ENCODE data around the gene ZNF587B.
A peak's percentile ranks its signal among the peaks of the same experiment; 100 is the strongest.
"Not testable (repeated sequence)": the region's sequence is repeated elsewhere in the genome, so short reads cannot be mapped to it uniquely, and the experiment has no call there.

Gene ZNF587B

GRCh38 chr19:57819475-57820148 is 10.5 kb upstream of the ZNF587B start:
- peak; percentile 90 for DNase-seq

DNA sequence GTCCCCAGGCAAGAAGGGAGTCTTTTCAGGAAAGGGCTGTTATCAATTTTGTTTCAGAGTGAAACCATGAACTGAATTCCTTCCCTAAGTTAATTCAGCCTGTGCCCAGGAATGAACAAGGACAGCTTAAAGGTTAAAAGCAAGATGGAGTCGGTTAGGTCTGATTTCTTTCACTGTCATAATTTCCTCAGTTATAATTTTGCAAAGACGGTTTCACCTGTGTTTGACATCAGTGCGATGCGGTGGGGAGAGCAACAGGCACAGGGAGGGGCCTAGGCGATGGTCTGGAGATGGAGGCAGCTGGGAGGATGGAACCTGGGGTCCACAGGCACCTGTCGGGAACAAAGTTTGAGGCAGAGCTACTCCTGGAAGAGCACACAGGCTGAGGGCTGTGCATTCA is 9.5 kb upstream of the ZNF587B start:
- DNase-seq = no peak

- not testable (repeated sequence) for DNase-seq
Measured at GRCh38 chr19:57821095-57821494, 9.0 kb upstream of the ZNF587B start.

- DNase-seq = not testable (repeated sequence)
Measured at GRCh38 chr19:57821501-57821900, 8.6 kb upstream of the ZNF587B start.

DNA sequence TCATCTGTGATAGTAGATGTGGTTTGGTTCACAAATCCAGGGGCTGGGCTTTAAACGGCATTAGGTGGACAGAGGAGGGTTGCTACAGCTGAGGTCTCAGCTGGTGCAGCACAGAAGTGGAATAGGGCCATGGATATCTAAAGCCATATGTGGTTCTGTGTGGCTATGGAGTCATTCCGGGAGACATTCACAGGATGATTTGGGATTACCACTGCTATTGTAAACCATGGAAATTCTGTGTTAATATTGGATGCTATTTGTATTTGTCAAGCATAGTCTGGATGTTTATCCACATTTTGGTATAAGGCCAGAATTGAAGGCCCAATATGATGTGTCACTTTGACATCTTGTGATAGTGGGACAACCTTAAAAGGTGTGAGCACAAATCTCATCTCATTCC is 6.9 kb upstream of the ZNF587B start:
- DNase-seq = not testable (repeated sequence)

GRCh38 chr19:57823608-57824007 is 6.5 kb upstream of the ZNF587B start:
- DNase-seq = not testable (repeated sequence)

- DNase-seq = no peak
Measured at GRCh38 chr19:57825511-57825910, 4.6 kb upstream of the ZNF587B start.

DNA sequence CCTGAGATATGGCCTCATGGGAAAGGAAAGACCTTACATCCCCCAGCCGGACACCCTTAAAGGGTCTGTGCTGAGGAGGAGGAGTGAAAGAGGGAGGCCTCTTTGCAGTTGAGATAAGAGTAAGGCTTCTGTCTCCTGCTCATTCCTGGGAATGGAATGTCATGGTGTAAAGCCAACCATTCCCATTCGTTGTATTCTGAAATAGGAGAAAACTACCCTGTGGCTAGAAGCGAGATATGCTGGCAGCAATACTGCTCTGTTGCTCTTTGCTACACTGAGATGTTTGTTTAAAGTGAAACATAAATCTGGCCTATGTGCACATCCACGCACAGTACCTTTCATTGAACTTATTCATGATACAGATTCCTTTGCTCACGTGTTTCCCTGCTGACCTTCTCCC is 783 bp upstream of the ZNF587B start:
- no peak for DNase-seq

DNA sequence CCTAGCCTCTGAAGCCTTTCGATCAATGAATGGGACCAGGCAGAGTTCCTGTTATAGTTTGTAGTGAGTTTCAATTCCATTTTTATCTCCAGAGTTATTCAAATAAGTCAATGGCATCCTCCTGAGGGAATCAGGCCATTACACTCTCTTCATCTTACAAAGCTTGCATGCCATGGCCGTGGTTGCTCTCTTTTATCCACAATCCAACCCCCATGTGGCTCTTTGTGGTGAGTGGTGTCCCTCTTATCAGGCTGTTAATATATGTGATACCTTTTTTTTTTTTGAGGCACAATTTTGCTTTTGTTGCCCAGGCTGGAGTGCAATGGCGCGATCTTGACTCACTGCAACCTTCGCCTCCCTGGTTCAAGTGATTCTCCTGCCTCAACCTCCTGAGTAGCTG is 6.9 kb downstream of the ZNF587B start:
- DNase-seq = not testable (repeated sequence)

DNA sequence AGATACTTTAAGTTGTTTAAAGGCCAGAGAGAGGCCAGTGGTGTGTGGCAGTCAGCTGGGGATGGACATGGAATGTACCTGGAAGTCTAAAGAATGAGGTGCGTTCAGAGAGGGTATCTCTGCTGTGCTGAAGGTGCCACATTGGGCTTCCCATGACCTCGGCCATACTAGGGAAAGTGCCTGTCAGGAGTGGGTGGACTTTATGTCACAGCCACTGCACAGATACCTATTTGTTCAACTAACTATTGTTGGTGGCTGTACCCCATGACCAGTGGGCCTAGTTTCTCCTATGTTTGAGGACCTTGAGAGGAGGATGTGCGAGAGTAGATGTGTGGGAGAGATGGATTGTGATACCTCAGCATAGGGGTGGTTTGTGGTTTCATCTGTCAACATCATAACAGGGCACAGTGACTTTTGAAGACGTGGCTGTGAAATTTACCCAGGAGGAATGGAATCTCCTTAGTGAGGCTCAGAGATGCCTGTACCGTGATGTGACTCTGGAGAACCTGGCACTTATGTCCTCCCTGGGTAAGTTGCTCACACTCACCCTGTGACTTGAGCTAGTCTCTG is 8.6 kb downstream of the ZNF587B start:
- not testable (repeated sequence) for DNase-seq

GRCh38 chr19:57841122-57841763 is 11.1 kb downstream of the ZNF587B start:
- no peak for DNase-seq

DNA sequence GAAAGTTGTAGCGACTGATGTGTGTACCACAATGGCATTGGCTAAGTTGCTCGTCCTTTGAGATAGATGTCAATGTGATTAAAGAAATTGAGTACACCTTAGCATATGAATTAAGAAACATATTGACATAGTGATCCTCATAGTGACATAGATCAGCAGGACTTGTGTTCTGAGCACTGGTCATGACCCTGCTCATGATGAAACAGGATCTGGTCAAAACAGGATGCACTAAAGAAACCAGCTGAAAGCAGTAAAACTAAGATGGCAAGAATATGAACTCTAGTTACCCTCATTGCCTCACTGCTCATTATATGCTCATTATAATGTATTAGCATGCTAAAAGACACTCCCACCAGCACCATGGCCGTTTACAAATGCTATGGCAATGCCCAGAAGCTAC is 17.1 kb downstream of the ZNF587B start:
- not testable (repeated sequence) for DNase-seq

DNA sequence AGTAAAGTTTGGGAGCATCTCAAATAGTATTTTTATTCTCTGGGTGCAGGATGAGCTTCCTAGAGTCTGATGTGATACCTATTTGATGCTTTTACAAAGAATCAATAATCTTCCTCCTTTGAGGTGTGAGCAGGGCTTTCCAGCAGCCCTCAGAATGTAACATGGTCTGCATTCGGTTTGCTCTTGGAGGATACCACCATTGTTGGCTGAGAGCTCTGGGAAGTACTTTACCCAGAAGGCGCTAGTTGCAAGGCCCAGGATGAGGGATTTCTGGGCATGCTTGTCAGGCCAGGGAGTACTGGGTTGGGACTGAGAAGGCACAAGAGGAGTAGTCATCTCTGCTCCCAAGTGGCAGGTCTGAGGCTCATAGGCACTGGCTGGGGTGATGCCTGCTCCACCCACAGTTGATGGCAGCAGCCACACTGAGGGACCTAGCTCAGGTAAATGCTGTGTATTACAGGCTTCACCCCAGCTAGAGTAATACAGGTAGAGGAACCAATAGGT is 19.1 kb downstream of the ZNF587B start:
- not testable (repeated sequence) for DNase-seq

DNA sequence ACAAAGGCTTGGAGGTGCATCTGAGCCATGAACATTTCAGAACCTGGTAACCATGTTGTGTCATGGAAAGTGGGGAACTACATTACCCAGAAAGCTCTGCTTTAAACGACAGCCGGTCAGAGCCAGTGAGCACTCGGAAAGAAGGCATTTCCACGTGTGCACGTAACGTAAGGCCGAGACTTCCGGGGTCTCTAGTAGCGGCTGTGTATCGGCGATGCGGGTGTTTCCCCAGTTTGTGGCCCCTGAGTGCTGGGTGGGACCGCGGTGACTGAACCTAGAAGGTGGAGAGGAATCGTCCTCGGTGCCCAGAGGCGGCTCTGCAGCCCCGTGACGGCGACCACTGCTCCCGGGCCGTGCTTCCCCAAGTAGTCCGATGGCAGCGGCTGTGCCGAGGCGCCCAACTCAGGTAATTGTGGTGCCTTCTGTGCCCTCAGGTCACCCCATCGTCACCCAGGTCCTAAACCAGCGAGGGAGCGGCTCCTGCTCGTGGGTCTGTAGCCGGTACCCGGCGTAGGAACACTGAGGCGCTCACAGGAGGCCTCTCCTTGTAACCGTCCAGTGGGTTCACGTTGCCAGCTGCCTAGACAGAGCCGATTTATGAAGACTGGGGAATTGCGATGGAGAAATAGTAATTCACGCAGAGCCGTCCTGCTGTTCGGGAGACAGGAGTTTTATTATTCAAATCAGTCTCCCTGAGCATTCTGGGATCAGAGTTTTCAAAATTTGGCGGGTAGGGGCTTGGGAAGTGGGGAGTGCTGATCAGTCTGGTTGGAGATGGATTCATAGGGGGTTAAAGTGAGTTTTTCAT is 19.8 kb downstream of the ZNF587B start, which contains the start of gene ZNF587:
ZNF587 (plus strand) TSS at position 194 of the 808 bp plus-strand sequence; CDS start at position 374, 180 bp downstream.
- peak; percentile 89 for DNase-seq

DNA sequence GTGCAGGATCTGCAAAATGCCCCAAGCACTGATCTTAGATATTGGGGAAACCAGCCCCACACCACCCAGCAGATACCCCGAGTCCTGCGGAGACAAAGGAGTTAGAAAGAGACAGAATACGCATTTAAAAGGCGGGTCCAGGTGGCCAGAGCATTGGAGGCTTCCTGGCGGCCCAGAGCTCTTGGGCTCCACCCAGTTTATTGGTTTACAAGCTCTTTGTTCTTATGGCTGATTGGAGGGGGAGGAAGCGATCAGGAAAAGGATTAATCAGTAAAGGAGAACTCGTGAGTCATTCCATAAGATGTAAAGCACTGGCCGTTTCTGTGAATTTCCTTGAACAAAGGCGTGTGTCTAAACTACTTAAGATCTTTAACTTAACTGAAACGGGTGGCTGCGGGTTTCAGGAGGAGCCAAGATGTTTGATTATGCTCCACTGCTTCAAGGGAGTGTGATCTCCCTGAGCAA is 20.5 kb downstream of the ZNF587B start:
- DNase-seq = peak; percentile 41

DNA sequence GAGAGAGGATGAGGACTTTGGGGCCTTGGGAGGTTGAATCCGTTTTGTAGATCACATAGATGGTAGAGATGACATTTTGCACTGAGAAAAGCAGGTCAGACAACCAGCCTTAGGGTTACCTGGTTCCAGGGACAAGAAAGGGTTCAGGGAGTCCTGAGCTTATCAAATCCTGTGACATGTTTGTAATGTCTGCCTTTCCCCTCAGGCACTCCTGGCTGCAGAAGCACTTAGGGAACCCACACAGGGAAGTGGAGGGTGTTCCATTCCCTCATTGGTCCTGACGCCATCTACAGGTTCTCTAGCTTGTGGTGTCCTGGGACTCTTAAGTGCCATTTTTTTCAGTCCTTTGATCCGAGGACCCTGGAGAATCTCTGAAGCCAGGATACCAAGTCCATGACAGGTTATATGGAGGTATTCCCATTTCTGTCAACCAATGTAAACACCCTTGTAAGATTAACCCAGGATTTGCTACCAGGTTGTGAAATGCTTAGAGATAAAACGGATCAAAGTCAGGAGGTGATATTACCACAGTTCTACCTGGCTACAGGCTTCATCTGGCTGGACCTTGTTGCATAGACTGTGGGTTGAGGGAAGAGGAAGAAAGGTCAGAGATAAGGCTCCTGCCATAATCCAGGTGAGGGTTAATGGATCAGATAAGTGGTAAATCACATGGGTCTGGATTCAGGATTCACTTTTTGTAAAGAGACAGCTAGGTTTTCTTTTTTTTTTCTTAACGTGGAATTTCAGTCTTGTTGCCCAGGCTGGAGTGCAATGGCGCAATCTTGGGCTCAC is 21.9 kb downstream of the ZNF587B start:
- not testable (repeated sequence) for DNase-seq

DNA sequence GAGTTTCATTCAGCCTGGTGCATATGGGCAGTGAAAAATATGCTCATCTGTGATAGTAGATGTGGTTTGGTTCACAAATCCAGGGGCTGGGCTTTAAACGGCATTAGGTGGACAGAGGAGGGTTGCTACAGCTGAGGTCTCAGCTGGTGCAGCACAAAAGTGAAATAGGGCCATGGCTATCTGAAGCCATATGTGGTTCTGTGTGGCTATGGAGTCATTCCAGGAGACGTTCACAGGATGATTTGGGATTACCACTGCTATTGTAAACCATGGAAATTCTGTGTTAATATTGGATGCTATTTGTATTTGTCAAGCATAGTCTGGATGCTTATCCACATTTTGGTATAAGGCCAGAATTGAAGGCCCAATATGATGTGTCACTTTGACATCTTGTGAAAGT is 24.0 kb downstream of the ZNF587B start:
- DNase-seq = not testable (repeated sequence)

- DNase-seq = not testable (repeated sequence)
Measured at GRCh38 chr19:57862351-57862750, 32.3 kb downstream of the ZNF587B start.

DNA sequence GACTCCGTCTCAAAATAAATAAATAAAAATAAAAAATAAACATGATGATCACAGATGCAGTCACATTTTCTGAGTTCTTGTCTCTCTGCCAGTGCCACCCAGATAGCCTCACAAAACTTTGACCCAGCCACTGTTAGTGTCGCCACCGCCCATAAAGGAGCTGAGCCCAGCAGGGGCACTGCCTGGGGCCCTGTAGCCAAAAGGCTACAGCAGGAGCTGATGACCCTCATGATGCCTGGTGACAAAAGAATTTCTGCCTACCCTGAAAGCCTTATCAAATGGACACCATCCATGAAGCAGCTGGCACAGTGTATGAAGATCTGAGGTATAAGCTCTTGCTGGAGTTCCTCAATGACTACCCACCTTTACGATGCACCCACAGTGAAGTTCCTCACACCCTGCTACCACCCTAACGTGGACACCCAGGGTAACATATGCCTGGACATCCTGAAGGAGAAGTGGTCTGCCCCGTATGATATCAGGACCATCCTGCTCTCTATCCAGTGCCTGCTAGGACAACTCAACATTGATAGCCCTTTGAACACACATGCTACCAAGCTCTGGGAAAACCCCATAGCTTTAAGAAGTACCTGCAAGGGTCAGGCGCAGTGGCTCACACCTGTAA is 37.9 kb downstream of the ZNF587B start:
- no peak for DNase-seq

DNA sequence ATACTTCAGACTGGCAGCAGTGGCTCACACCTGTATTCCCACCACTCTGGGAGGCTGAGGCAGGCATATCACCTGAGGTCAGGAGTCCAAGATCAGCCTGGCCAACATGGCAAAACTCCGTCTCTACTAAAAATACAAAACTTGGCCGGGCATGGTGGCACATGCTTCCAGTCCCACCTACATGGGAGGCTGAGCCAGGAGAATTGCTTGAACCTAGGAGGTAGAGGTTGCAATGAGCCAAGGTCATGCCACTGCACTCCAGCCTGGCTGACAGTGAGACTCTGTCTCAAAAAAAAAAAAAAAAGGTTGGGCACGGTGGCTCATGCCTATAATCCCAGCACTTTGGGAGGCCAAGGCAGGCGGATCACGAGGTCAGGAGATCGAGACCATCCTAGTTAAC is 39.6 kb downstream of the ZNF587B start:
- DNase-seq = not testable (repeated sequence)

DNA sequence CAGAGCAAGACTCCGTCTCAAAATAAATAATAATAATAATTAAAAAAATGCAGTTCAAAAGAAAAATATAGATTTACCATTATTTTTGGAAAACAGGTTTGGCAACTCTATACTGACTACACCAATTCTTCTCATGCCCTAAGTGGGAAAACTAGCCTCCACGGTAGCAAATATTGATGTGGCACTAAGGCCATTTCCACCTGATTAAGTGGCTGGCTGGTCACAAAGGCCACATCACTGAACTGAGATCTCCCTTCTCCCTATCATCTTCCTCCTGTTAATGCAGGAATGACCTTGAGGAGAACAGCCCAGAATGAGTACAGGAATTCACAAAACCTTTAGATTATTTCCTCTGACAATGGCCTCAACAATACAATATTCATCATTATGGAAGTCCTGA is 40.1 kb downstream of the ZNF587B start:
- no peak for DNase-seq

GRCh38 chr19:57872450-57872849 is 42.4 kb downstream of the ZNF587B start:
- DNase-seq = no peak
